NCI-H1048 (cell line): Measurements from ENCODE around the gene GLE1.

Experiments
- DNase-seq: peaks from one replicate; lab custom pipeline; 2025; lab: John Stamatoyannopoulos, UW

The GLE1 gene

GRCh38 chr9:128504485-128505413 is at the start of gene GLE1:
GLE1 (plus strand) TSS chr9:128504719; CDS start chr9:128504806, 87 bp downstream.
- DNase-seq: peak; percentile 88

- no peak for DNase-seq
These were observed 49.5 kb upstream of the GLE1 start for GRCh38 chr9:128454991-128455390.

- DNase-seq: peak; percentile 89
These were observed 48.5 kb upstream of the GLE1 start, which contains the start of gene ODF2 for GRCh38 chr9:128455849-128456612. ODF2 (plus strand) TSS chr9:128456006; CDS start chr9:128456092, 86 bp downstream.

GRCh38 chr9:128456613-128457061 is 47.9 kb upstream of the GLE1 start:
- peak; percentile 32 for DNase-seq

- no peak for DNase-seq
These were observed 47.3 kb upstream of the GLE1 start for GRCh38 chr9:128457207-128457606.

GRCh38 chr9:128459011-128459410 is 45.5 kb upstream of the GLE1 start:
- DNase-seq: no peak

GRCh38 chr9:128469070-128469469 is 35.4 kb upstream of the GLE1 start:
- DNase-seq: no peak

- DNase-seq: no peak
These were observed 34.0 kb upstream of the GLE1 start for GRCh38 chr9:128470560-128470959.

- DNase-seq: no peak
These were observed 31.4 kb upstream of the GLE1 start for GRCh38 chr9:128473104-128473503.

- DNase-seq: no peak
These were observed 28.7 kb upstream of the GLE1 start for GRCh38 chr9:128475867-128476266.

- no peak for DNase-seq
These were observed 25.3 kb upstream of the GLE1 start for GRCh38 chr9:128479262-128479661.

GRCh38 chr9:128481561-128481960 is 23.0 kb upstream of the GLE1 start:
- DNase-seq: no peak

- no peak for DNase-seq
These were observed 22.3 kb upstream of the GLE1 start for GRCh38 chr9:128482186-128482585.

- DNase-seq: no peak
These were observed 19.7 kb upstream of the GLE1 start for GRCh38 chr9:128484686-128485413.

GRCh38 chr9:128485414-128485855 is 19.1 kb upstream of the GLE1 start:
- DNase-seq: no peak

GRCh38 chr9:128486201-128486600 is 18.3 kb upstream of the GLE1 start:
- no peak for DNase-seq

- DNase-seq: no peak
These were observed 11.1 kb upstream of the GLE1 start for GRCh38 chr9:128493424-128493823.

- DNase-seq: no peak
These were observed 10.3 kb upstream of the GLE1 start for GRCh38 chr9:128494108-128494745.

GRCh38 chr9:128494746-128495129 is 9.8 kb upstream of the GLE1 start:
- no peak for DNase-seq

GRCh38 chr9:128495296-128495695 is 9.2 kb upstream of the GLE1 start:
- no peak for DNase-seq

- no peak for DNase-seq
These were observed 8.6 kb upstream of the GLE1 start for GRCh38 chr9:128495804-128496417.
